Muscle of arm (tissue), 12 donors: ENCODE measurements around the gene WDFY2. TPM values are rescaled to one million over a fixed set of nuclear protein-coding genes. Genes with fewer than 3 reads are reported as not detected.
A peak's percentile ranks its signal among the peaks of the same experiment; 100 is the strongest.

Source experiments
- DNase-seq: peaks from one replicate; pipeline ENCODE4 v3.0.0-alpha.2; 2013
- polyA plus RNA-seq, 12 donors: library from polyadenylated mRNA; unstranded; fragments of 120-200 nt; gene quantifications; one replicate each; pipeline ENCODE4 v1.2.1, GENCODE V29; 2013; ENCODE audit not compliant: insufficient read length in 12 of 12

The WDFY2 gene
- polyA plus RNA-seq, 12 donors, result 5.5 to 29.5 (median 9.5) TPM; not detected in 1

- DNase-seq, result no peak
Measured at GRCh38 chr13:51697181-51697580, 112.9 kb downstream of the WDFY2 start.

- DNase-seq, result no peak
Measured at GRCh38 chr13:51697855-51698254, 113.6 kb downstream of the WDFY2 start.

- no peak for DNase-seq
Measured at GRCh38 chr13:51698352-51698751, 114.1 kb downstream of the WDFY2 start.

GRCh38 chr13:51704399-51705313 is 120.4 kb downstream of the WDFY2 start:
- no peak for DNase-seq

GRCh38 chr13:51707461-51707860 is 123.2 kb downstream of the WDFY2 start:
- no peak for DNase-seq

GRCh38 chr13:51713807-51714206 is 129.5 kb downstream of the WDFY2 start:
- no peak for DNase-seq

- DNase-seq, result no peak
Measured at GRCh38 chr13:51714663-51715168, 130.5 kb downstream of the WDFY2 start.

GRCh38 chr13:51715613-51716012 is 131.4 kb downstream of the WDFY2 start:
- DNase-seq, result no peak

- no peak for DNase-seq
Measured at GRCh38 chr13:51717786-51718398, 133.6 kb downstream of the WDFY2 start.

- no peak for DNase-seq
Measured at GRCh38 chr13:51719394-51719793, 135.1 kb downstream of the WDFY2 start.

GRCh38 chr13:51721496-51721895 is 137.2 kb downstream of the WDFY2 start:
- peak; percentile 67 for DNase-seq

GRCh38 chr13:51723529-51723928 is 139.3 kb downstream of the WDFY2 start:
- DNase-seq, result no peak

GRCh38 chr13:51724721-51725120 is 140.5 kb downstream of the WDFY2 start:
- DNase-seq, result no peak

GRCh38 chr13:51726446-51727193 is 142.4 kb downstream of the WDFY2 start:
- no peak for DNase-seq

GRCh38 chr13:51727634-51728274 is 143.5 kb downstream of the WDFY2 start:
- no peak for DNase-seq

GRCh38 chr13:51728275-51728673 is 144.0 kb downstream of the WDFY2 start:
- no peak for DNase-seq

- DNase-seq, result no peak
Measured at GRCh38 chr13:51728972-51729371, 144.7 kb downstream of the WDFY2 start.

- DNase-seq, result peak; percentile 62
Measured at GRCh38 chr13:51729866-51730553, 145.7 kb downstream of the WDFY2 start.

- DNase-seq, result no peak
Measured at GRCh38 chr13:51730927-51731326, 146.7 kb downstream of the WDFY2 start.

GRCh38 chr13:51731759-51732158 is 147.5 kb downstream of the WDFY2 start:
- DNase-seq, result no peak
